WTC11 (cell line): ENCODE data around the gene SMAD6.

Source experiments
- CTCF ChIP-seq: fragments of 200-600 bp; IDR thresholded peaks from 2 replicates; pipeline ENCODE4 v1.8.0; 2022; ENCODE audit warnings: antibody characterized with exemption
- E2F4 ChIP-seq: sonication (generic); formaldehyde crosslinking; IDR thresholded peaks from 2 replicates; pipeline ENCODE4 v1.8.1; 2022; ENCODE audit warnings: low read depth, mild to moderate bottlenecking, moderate library complexity, missing genetic modification reagents, borderline replicate concordance
- FOXK1 ChIP-seq: sonication (generic); formaldehyde crosslinking; IDR thresholded peaks from 2 replicates; pipeline ENCODE4 v1.8.0; 2022; ENCODE audit warnings: mild to moderate bottlenecking, moderate library complexity, missing genetic modification reagents
- NFYB ChIP-seq: sonication (generic); formaldehyde crosslinking; conservative IDR thresholded peaks from 2 replicates; pipeline ENCODE4 v1.8.0; 2022; ENCODE audit warnings: low read depth, missing genetic modification reagents

DNA sequence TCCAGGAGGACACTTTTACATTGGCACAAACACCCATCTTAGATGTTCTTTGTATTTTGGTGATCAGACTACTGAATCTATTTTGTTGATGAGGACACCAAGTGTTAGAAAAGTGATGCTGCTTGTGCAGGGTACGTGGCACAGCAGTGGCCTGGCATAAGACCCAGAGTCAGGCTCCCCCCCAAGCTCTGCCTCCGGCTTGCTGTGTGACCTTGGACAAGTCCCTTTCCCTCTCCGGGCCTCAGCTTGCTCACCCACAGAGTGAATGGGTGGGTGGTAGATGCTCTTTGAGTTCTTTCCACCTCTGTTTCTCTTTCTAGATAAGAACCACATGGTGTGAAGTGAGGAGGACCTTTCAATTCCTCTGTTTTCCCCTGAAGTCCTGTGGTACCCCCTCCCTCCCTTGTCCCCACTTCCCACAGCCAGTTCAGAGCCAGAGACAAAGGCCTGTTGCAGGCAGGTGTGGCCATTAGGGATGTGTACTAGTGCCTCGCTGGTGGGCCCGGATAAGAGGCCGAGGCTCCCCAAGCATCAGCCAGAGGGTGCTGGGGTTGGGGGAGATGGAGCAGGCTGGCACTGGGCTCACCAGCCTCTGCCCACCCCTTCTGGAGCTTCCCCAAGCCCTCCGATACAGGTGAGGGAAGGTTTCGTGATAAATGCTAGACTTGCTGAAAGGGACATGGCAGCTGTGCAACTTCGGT is 43.6 kb downstream of the SMAD6 start:
- no peak for TF ChIP-seq CTCF
- no peak for TF ChIP-seq FOXK1 (CRISPR knock-in tag)
- no peak for TF ChIP-seq E2F4
- no peak for TF ChIP-seq NFYB (CRISPR knock-in tag)
